SJSA1 (cell line): ENCODE results near the gene TMEM273. TPM values are rescaled to one million over a fixed set of nuclear protein-coding genes. Genes with fewer than 3 reads are reported as not detected.

ENCODE experiments used
- DNase-seq, 2 experiments: peaks; one replicate each; pipeline ENCODE4 v3.0.0-alpha.2; 2015 to 2020; ENCODE audit warnings: low spot score in 2 of 2, low read depth in 1 of 2
- H3K27ac ChIP-seq: fragments of 250-450 bp; sonication (Bioruptor Pico); 2 replicates; pipeline ENCODE4 v1.5.1; 2020; ENCODE audit warnings: mild to moderate bottlenecking, moderate library complexity
- H3K27me3 ChIP-seq: fragments of 250-450 bp; sonication (Bioruptor Pico); replicated peaks from 2 replicates; pipeline ENCODE4 v1.5.1; 2020; ENCODE audit warnings: mild to moderate bottlenecking, moderate library complexity
- H3K36me3 ChIP-seq: fragments of 250-450 bp; sonication (Bioruptor Pico); 2 replicates; pipeline ENCODE4 v1.5.1; 2020; ENCODE audit warnings: mild to moderate bottlenecking
- H3K4me1 ChIP-seq: fragments of 250-450 bp; sonication (Bioruptor Pico); replicated peaks from 2 replicates; pipeline ENCODE4 v1.6.1; 2021; ENCODE audit warnings: mild to moderate bottlenecking
- H3K4me3 ChIP-seq: fragments of 250-450 bp; sonication (Bioruptor Pico); 2 replicates; pipeline ENCODE4 v1.5.1; 2020; ENCODE audit warnings: mild to moderate bottlenecking
- H3K9me3 ChIP-seq: fragments of 250-450 bp; sonication (Bioruptor Pico); replicated peaks from 2 replicates; pipeline ENCODE4 v1.5.1; 2020; ENCODE audit warnings: mild to moderate bottlenecking
- total RNA-seq: library from RNA; depleted of rRNA; stranded (reverse); fragments of >200 nt; shearing (Covaris generic); gene quantifications from 2 replicates; pipeline ENCODE4 v1.2.3, GENCODE V29; 2014

TMEM273 gene
- total RNA-seq, 1 experiment from 2014 or later = not detected

GRCh38 chr10:49160814-49161213 lies 27.4 kb downstream of the TMEM273 start:
- no peaks in the 10 kb centered on the region for H3K36me3 ChIP-seq
- DNase-seq = no peak
- H3K27me3 ChIP-seq = no peaks in the 10 kb centered on the region
- no peak overlapping the region for H3K4me3 ChIP-seq
- H3K27ac ChIP-seq = no peak overlapping the region
- H3K4me1 ChIP-seq = peaks cover 19% of the 10 kb centered on the region
- H3K9me3 ChIP-seq = no peaks in the 10 kb centered on the region

DNA sequence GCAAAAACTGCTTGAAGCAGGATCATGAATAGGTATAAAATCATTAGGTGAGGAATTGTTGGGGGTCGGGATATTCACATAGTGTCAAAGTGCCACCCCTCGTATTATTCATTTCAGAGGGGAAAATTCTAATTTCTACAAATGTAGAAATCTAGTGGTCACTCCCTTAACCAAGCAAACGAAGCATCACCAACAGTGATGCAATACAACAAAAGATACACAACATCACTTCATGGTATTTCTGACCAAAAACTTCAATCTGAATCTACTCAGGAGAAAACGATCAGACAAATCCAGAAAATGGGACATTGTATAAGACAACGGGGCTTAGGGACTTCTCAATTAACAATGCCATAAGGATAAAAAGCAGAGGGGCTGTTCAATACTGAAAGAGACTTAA lies 28.1 kb downstream of the TMEM273 start:
- Histone ChIP-seq H3K36me3 (no peaks in the 10 kb centered on the region), H3K9me3 (no peaks in the 10 kb centered on the region), H3K27me3 (no peaks in the 10 kb centered on the region), H3K4me1 (peaks cover 19% of the 10 kb centered on the region), H3K27ac (no peak overlapping the region), H3K4me3 (no peak overlapping the region)
- DNase-seq = no peak

DNA sequence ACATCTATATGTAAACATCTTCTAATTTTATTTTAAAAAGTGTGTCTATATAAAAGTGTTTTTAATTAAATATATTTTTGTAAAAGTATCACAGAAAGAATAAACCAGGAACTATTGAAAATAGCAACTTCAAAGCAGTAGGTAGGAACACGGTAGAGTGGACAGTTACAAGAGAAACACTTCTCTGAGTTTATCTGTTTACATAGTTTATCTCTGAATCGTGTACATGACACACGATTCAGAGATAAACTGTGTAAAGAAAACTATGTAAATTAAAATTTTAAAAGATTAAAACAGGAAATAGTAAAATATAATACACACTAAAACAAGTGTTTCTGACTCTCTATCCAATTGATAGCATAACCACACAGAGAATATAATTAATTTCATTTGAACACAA lies 29.3 kb downstream of the TMEM273 start:
- Histone ChIP-seq H3K27ac (no peak overlapping the region), H3K4me1 (peaks cover 17% of the 10 kb centered on the region), H3K36me3 (no peaks in the 10 kb centered on the region), H3K27me3 (no peaks in the 10 kb centered on the region), H3K4me3 (no peak overlapping the region), H3K9me3 (no peaks in the 10 kb centered on the region)
- DNase-seq = no peak

GRCh38 chr10:49158404-49158803 lies 29.8 kb downstream of the TMEM273 start:
- no peak overlapping the region for H3K27ac ChIP-seq
- no peaks in the 10 kb centered on the region for H3K36me3 ChIP-seq
- H3K4me1 ChIP-seq = peaks cover 12% of the 10 kb centered on the region
- no peaks in the 10 kb centered on the region for H3K9me3 ChIP-seq
- no peak for DNase-seq
- H3K27me3 ChIP-seq = no peaks in the 10 kb centered on the region
- H3K4me3 ChIP-seq = no peak overlapping the region

GRCh38 chr10:49157229-49157628 lies 31.0 kb downstream of the TMEM273 start:
- H3K27ac ChIP-seq = no peak overlapping the region
- no peaks in the 10 kb centered on the region for H3K36me3 ChIP-seq
- peaks cover 9% of the 10 kb centered on the region for H3K4me1 ChIP-seq
- H3K4me3 ChIP-seq = no peak overlapping the region
- no peak for DNase-seq
- no peaks in the 10 kb centered on the region for H3K9me3 ChIP-seq
- H3K27me3 ChIP-seq = no peaks in the 10 kb centered on the region

DNA sequence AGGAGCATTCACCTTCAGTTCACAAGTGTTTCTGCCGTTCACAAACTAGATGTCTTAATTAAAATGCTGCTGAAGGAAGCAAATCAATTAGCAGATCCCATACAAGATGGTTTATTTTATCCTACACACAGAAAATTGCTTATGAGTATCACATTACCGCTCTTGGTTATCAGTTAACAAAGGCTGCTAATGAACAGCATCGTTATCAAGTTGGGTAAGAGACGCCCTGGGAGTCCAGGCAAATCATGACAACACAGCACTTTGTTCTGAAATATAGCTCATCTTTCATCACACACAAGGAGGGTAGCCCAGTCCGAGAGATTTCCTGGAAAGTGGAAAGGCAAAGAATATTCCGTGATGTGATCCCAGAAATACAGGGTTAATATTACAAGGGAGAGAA lies 33.5 kb downstream of the TMEM273 start:
- Histone ChIP-seq H3K9me3 (no peaks in the 10 kb centered on the region), H3K36me3 (no peaks in the 10 kb centered on the region), H3K27ac (no peak overlapping the region), H3K4me3 (no peak overlapping the region), H3K27me3 (no peaks in the 10 kb centered on the region), H3K4me1 (no peaks in the 10 kb centered on the region; the same call in 1 of the 2 replicates)
- DNase-seq = no peak

GRCh38 chr10:49153971-49154370 lies 34.2 kb downstream of the TMEM273 start:
- H3K4me1 ChIP-seq = no peaks in the 10 kb centered on the region; the same call in 1 of the 2 replicates
- no peaks in the 10 kb centered on the region for H3K27me3 ChIP-seq
- H3K36me3 ChIP-seq = no peaks in the 10 kb centered on the region
- no peak overlapping the region for H3K4me3 ChIP-seq
- H3K9me3 ChIP-seq = no peaks in the 10 kb centered on the region
- no peak overlapping the region for H3K27ac ChIP-seq
- DNase-seq = no peak

DNA sequence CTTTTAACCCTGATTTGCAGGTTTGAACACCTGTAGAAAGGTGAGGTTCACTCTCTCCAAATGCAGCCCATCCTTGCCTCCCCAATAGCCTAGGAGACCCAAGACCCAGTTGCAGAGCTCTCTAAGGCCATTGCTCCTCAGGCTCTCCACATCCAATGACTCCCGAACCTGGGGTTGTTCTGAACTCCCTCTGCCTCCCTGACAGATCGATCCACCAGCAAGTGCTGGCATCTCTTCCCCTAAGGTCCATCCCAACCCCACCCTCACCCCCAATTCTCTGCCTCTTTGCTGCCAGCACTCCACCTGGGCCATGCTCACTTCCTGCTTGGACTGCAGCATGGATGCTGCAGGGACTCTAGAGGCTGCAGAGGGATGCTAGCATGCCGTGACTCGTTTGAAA lies 35.1 kb downstream of the TMEM273 start:
- Histone ChIP-seq H3K27me3 (no peaks in the 10 kb centered on the region), H3K9me3 (no peaks in the 10 kb centered on the region), H3K36me3 (no peaks in the 10 kb centered on the region), H3K4me3 (no peak overlapping the region), H3K27ac (no peak overlapping the region), H3K4me1 (no peaks in the 10 kb centered on the region)
- no peak for DNase-seq

- Histone ChIP-seq H3K9me3 (0 out of 2 replicates have a peak, but pooled peaks cover 2% of the 10 kb centered on the region), H3K27me3 (no peaks in the 10 kb centered on the region), H3K36me3 (no peaks in the 10 kb centered on the region), H3K4me1 (no peaks in the 10 kb centered on the region), H3K27ac (no peak overlapping the region), H3K4me3 (no peak overlapping the region)
- no peak for DNase-seq
Observed at GRCh38 chr10:49152663-49153062, 35.5 kb downstream of the TMEM273 start.

DNA sequence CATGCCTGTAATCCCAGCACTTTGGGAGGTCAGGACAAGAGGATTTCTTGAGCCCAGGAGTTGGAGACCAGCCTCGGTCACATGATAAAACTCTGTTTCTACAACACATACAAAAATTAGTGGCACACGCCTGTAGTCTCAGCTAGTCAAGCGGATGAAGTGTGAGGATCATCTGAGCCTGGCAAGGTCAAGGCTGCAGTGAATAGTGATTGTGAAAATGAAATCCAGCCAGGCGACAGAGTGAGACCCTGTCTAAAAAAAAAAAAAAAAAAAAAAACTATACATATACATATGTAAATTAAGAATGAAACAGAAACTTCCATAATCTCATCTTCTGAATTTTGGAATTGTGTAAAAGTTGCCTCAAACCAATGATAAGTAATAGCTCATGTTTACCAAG lies 36.2 kb downstream of the TMEM273 start:
- no peak overlapping the region for H3K4me3 ChIP-seq
- 0 out of 2 replicates have a peak, but pooled peaks cover 3% of the 10 kb centered on the region for H3K9me3 ChIP-seq
- no peak overlapping the region for H3K27ac ChIP-seq
- H3K4me1 ChIP-seq = no peaks in the 10 kb centered on the region
- DNase-seq = no peak
- no peaks in the 10 kb centered on the region for H3K27me3 ChIP-seq
- no peaks in the 10 kb centered on the region for H3K36me3 ChIP-seq

GRCh38 chr10:49151481-49151880 lies 36.7 kb downstream of the TMEM273 start:
- Histone ChIP-seq H3K4me1 (no peaks in the 10 kb centered on the region), H3K27me3 (no peaks in the 10 kb centered on the region), H3K36me3 (no peaks in the 10 kb centered on the region), H3K27ac (no peak overlapping the region), H3K9me3 (0 out of 2 replicates have a peak, but pooled peaks cover 3% of the 10 kb centered on the region), H3K4me3 (no peak overlapping the region)
- no peak for DNase-seq

- H3K27me3 ChIP-seq = no peaks in the 10 kb centered on the region
- 0 out of 2 replicates have a peak, but pooled peaks cover 3% of the 10 kb centered on the region for H3K9me3 ChIP-seq
- no peaks in the 10 kb centered on the region for H3K4me1 ChIP-seq
- no peaks in the 10 kb centered on the region for H3K36me3 ChIP-seq
- DNase-seq = no peak
- no peak overlapping the region for H3K4me3 ChIP-seq
- no peak overlapping the region for H3K27ac ChIP-seq
Observed at GRCh38 chr10:49151025-49151445, 37.2 kb downstream of the TMEM273 start.

GRCh38 chr10:49150426-49150825 lies 37.8 kb downstream of the TMEM273 start:
- Histone ChIP-seq H3K4me3 (no peak overlapping the region), H3K27ac (no peak overlapping the region), H3K36me3 (no peaks in the 10 kb centered on the region), H3K4me1 (no peaks in the 10 kb centered on the region), H3K9me3 (0 out of 2 replicates have a peak, but pooled peaks cover 3% of the 10 kb centered on the region), H3K27me3 (no peaks in the 10 kb centered on the region)
- no peak for DNase-seq

GRCh38 chr10:49149881-49150280 lies 38.3 kb downstream of the TMEM273 start:
- Histone ChIP-seq H3K4me3 (no peak overlapping the region), H3K27ac (no peak overlapping the region), H3K36me3 (no peaks in the 10 kb centered on the region), H3K4me1 (no peaks in the 10 kb centered on the region), H3K27me3 (no peaks in the 10 kb centered on the region), H3K9me3 (0 out of 2 replicates have a peak, but pooled peaks cover 3% of the 10 kb centered on the region)
- no peak for DNase-seq

DNA sequence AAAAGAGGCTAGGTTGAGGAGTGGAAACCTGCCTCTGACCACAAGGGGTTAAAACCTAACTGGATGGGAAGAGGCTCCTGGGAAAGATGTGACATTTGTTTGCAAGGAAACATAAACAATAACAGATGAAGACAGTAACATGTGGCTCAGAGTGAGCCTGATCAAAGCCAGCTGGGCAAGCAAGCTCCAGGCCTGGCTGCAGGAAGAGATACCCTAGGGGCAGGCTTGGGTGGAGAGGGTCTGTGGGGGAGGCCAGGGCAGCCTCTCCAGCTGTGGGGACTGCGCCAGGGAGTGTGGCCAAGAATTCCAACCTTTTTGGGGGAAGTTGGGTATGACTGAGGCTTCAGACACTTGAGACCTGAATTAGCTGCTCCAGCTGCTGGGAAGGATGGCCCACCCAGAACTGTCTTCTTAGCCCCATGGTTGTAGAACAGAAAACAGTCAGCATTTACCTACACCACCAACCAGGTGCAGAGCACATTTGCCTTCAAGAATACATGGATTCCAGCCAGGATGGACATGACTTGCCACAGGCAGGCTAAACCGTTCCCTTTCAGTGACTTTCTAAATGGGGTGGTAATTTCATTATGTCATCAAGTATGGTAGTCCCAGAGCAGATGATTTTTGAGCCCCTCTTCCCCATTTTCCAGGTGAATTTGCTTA lies 44.0 kb downstream of the TMEM273 start:
- H3K9me3 ChIP-seq = 0 out of 2 replicates have a peak, but pooled peaks cover 3% of the 10 kb centered on the region
- peaks cover 31% of the 10 kb centered on the region for H3K4me1 ChIP-seq
- H3K27me3 ChIP-seq = no peaks in the 10 kb centered on the region
- H3K4me3 ChIP-seq = no peak overlapping the region
- H3K27ac ChIP-seq = no peak overlapping the region
- no peaks in the 10 kb centered on the region for H3K36me3 ChIP-seq
- peak; percentile 52 to 55 for DNase-seq
